ENCODE data around the gene PALS1. TPM values are rescaled to one million over a fixed set of nuclear protein-coding genes. Genes with fewer than 3 reads are reported as not detected.

Gene PALS1
- total and polyA plus RNA-seq, 2 of the 8 experiments (the other 6 are each of a cell fraction or from before 2014, with no cell fraction given) = 6.7 to 25.1 TPM

DNA sequence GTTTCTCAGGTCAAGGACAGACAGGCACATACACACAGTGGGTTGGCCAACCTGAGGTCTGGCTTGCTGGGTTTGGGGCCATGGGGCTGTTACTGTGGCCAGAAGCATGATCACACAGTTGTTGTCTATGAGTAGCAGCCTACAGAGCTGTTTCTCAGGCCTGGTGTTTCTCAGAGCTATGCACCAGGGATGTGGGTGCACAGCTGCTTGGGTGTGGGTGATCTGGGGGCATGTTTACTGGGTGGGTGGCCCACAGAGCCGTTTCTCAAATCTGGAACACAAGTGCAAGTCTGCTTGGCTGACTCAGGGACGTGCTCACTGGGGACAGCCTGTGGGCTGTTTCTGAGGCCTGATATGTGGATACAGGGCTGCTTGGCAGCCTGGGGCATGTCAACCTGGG lies 23.1 kb upstream of the PALS1 start:
- no peak for FAIRE-seq
- H4K8ac ChIP-seq (ENCODE audit: extremely low read depth, insufficient read depth, low read length) = no peak overlapping the region
- H3K9ac ChIP-seq (replicated peaks in 1 of 4; ENCODE audit: extremely low read depth in 1 of 4, low read depth in 3 of 4, low read length in 3 of 4) = no peak overlapping the region

More for the DNA sequence above, 23.1 kb upstream of the PALS1 start:
- no peaks in the 10 kb centered on the region for H3K23me2 ChIP-seq (ENCODE audit: low read depth, low read length)
- H3K23ac ChIP-seq (ENCODE audit: insufficient read length) = no peak overlapping the region
- no peak for DNase-seq (ENCODE audit: low read depth in 1 of 2, low spot score in 2 of 2)
- no peak overlapping the region for H4K5ac ChIP-seq (ENCODE audit: insufficient read length, low read depth, low read length)
- no peaks in the 10 kb centered on the region for H3K27me3 ChIP-seq (replicated peaks in 1 of 4; ENCODE audit: control insufficient read depth in 3 of 4, extremely low read depth in 1 of 4, insufficient read depth in 3 of 4, low read length in 3 of 4)
- H4K20me1 ChIP-seq (replicated peaks in 1 of 2; ENCODE audit: control insufficient read depth in 1 of 2, insufficient read depth in 2 of 2, low read length in 2 of 2) = no peaks in the 10 kb centered on the region
- ChIA-PET POLR2A (ENCODE audit: partially characterized antibody) (no interaction called here), CTCF (ENCODE audit: partially characterized antibody) (interaction anchor here (1.6 to 1.7 kb wide), 2 partner anchors 59 to 67 kb away, joined by 3 to 4 read pairs; no protein-coding TSS in a partner anchor)
- H3K4me2 ChIP-seq (ENCODE audit: insufficient read depth in 1 of 2, low read depth in 2 of 2, low read length in 2 of 2) = no peak overlapping the region
- no peak overlapping the region for H3K4me3 ChIP-seq (ENCODE audit: extremely low read depth in 1 of 4, insufficient read depth in 2 of 4, low read depth in 3 of 4, low read length in 4 of 4)
- H3K14ac ChIP-seq (ENCODE audit: insufficient read length) = no peak overlapping the region
- no peaks in the 10 kb centered on the region for H3K36me3 ChIP-seq (ENCODE audit: control insufficient read depth in 2 of 4, insufficient read depth in 4 of 4, low read length in 3 of 4)
- H3K18ac ChIP-seq (ENCODE audit: extremely low read depth, low read length) = no peak overlapping the region
- no peak for TF ChIP-seq CBX8 (IDR thresholded peaks at IDR 0.05; ENCODE audit: borderline replicate concordance, low read depth, low read length)
- no peak for TF ChIP-seq BRCA1 (IDR thresholded peaks at IDR 0.05; ENCODE audit: low read depth, low read length)
- TF ChIP-seq BCL11A (IDR thresholded peaks at IDR 0.05; ENCODE audit: low read depth in 2 of 2, low read length in 2 of 2) = no peak
- TF ChIP-seq SP2 (IDR thresholded peaks at IDR 0.05; ENCODE audit: low read length) = no peak
- no peaks in the 10 kb centered on the region for H3K9me3 ChIP-seq (ENCODE audit: insufficient read depth in 2 of 2, low read depth in 1 of 2, low read length in 1 of 2)
- H3K79me1 ChIP-seq (ENCODE audit: low read depth, low read length) = no peaks in the 10 kb centered on the region
- no peaks in the 10 kb centered on the region for H3K79me2 ChIP-seq (ENCODE audit: control insufficient read depth in 1 of 2, insufficient read depth in 2 of 2, low read length in 2 of 2)
- H3K27ac ChIP-seq (ENCODE audit: low read depth, low read length) = no peak overlapping the region
- H3K4me1 ChIP-seq (replicated peaks in 1 of 4; ENCODE audit: control insufficient read depth in 3 of 4, insufficient read depth in 4 of 4, low read length in 3 of 4) = no peaks in the 10 kb centered on the region
- H2BK20ac ChIP-seq (ENCODE audit: low read length) = no peak overlapping the region
- no peak overlapping the region for H3K4ac ChIP-seq (replicated peaks; ENCODE audit: insufficient read length, low read depth, low read length)
- no peak overlapping the region; the same call in 1 of the 2 replicates for H2AFZ ChIP-seq (ENCODE audit: low read length)
- H4K91ac ChIP-seq (replicated peaks; ENCODE audit: insufficient read length, low read length) = no peak overlapping the region
- no peak overlapping the region for H3K56ac ChIP-seq (replicated peaks; ENCODE audit: insufficient read length, low read depth, low read length)
- no peak overlapping the region for H2BK120ac ChIP-seq (replicated peaks; ENCODE audit: low read depth, low read length)
- WGBS, 2 experiments (ENCODE audit: extremely low coverage in 1 of 2, insufficient coverage in 1 of 2, insufficient read length in 1 of 2, insufficient replicate concordance in 2 of 2, low coverage in 1 of 2, low lambda C conversion rate in 2 of 2, missing lambda C conversion rate in 1 of 2) = 78% methylated on average over 2 of the region's 2 CpGs; no CpG with 5 or more reads in 1 of the 2 experiments
- no peak overlapping the region for H2AK5ac ChIP-seq (ENCODE audit: low read depth, low read length)
- no peak overlapping the region for H2BK15ac ChIP-seq (ENCODE audit: low read length)
- H2BK12ac ChIP-seq (ENCODE audit: low read depth, low read length) = no peak overlapping the region
- no peak overlapping the region for H2BK5ac ChIP-seq (ENCODE audit: low read depth, low read length)
